GM23248 (cell line): ENCODE measurements around the gene NLRC5. TPM values are rescaled to one million over a fixed set of nuclear protein-coding genes. Genes with fewer than 3 reads are reported as not detected.

Experiments
- DNase-seq: peaks from one replicate; pipeline ENCODE4 v3.0.0-alpha.2; 2015
- H2AFZ ChIP-seq: fragments of 200-600 bp; sonication (generic); 2 replicates; pipeline ENCODE4 v1.6.1; 2016; ENCODE audit warnings: antibody characterized with exemption
- H3F3A ChIP-seq: fragments of 200-600 bp; sonication (generic); 2 replicates; pipeline ENCODE4 v1.6.1; 2016; ENCODE audit warnings: mild to moderate bottlenecking, antibody characterized with exemption, mixed run types; ENCODE audit not compliant: insufficient read depth
- H3K27ac ChIP-seq: fragments of 200-600 bp; sonication (generic); 2 replicates; pipeline ENCODE4 v1.5.1; 2016; ENCODE audit warnings: mild to moderate bottlenecking
- H3K27me3 ChIP-seq: fragments of 200-600 bp; sonication (generic); replicated peaks from 2 replicates; pipeline ENCODE4 v1.6.1; 2016; ENCODE audit warnings: mild to moderate bottlenecking; ENCODE audit not compliant: insufficient read depth
- H3K36me3 ChIP-seq: fragments of 200-600 bp; sonication (generic); 2 replicates; pipeline ENCODE4 v1.6.1; 2016; ENCODE audit warnings: low read depth, mild to moderate bottlenecking
- H3K4me1 ChIP-seq: fragments of 200-600 bp; sonication (generic); 2 replicates; pipeline ENCODE4 v1.6.1; 2016; ENCODE audit warnings: mild to moderate bottlenecking; ENCODE audit not compliant: insufficient read depth
- H3K4me2 ChIP-seq: fragments of 200-600 bp; sonication (generic); one replicate; pipeline ENCODE4 v1.6.1; 2016; ENCODE audit warnings: mild to moderate bottlenecking; ENCODE audit not compliant: unreplicated experiment
- H3K4me3 ChIP-seq: fragments of 200-600 bp; sonication (generic); 2 replicates; pipeline ENCODE4 v1.5.1; 2016; ENCODE audit warnings: mild to moderate bottlenecking
- H3K79me2 ChIP-seq: fragments of 200-600 bp; sonication (generic); 2 replicates; pipeline ENCODE4 v1.6.1; 2016; ENCODE audit warnings: mild to moderate bottlenecking; ENCODE audit not compliant: insufficient read depth
- H3K9ac ChIP-seq: fragments of 200-600 bp; sonication (generic); 2 replicates; pipeline ENCODE4 v1.6.1; 2016; ENCODE audit warnings: mild to moderate bottlenecking
- H3K9me2 ChIP-seq: fragments of 200-600 bp; sonication (generic); 2 replicates; pipeline ENCODE4 v1.6.1; 2016; ENCODE audit warnings: mixed run types, mild to moderate bottlenecking, moderate library complexity; ENCODE audit not compliant: insufficient read depth
- H3K9me3 ChIP-seq: fragments of 200-600 bp; sonication (generic); one replicate; pipeline ENCODE4 v1.6.1; 2017; ENCODE audit warnings: low read depth
- H4K20me1 ChIP-seq: fragments of 200-600 bp; sonication (generic); 2 replicates; pipeline ENCODE4 v1.6.0; 2016; ENCODE audit not compliant: insufficient read depth
- EZH2 ChIP-seq: fragments of 200-600 bp; sonication (generic); IDR thresholded peaks from 2 replicates; pipeline ENCODE4 v1.6.1; 2018; ENCODE audit warnings: antibody characterized with exemption, mild to moderate bottlenecking; ENCODE audit not compliant: insufficient read depth, poor library complexity, severe bottlenecking
- EZH2phosphoT487 ChIP-seq: fragments of 200-600 bp; sonication (generic); IDR thresholded peaks from 2 replicates; pipeline ENCODE4 v1.6.1; 2018; ENCODE audit warnings: antibody characterized with exemption, moderate library complexity, mild to moderate bottlenecking, low read depth; ENCODE audit not compliant: insufficient read depth
- WGBS, 2 experiments: methylation state at CpG; one replicate each; pipeline ENCODE4 v1.1.6; 2015 to 2017; ENCODE audit warnings: low lambda C conversion rate in 2 of 2, low coverage in 1 of 2; ENCODE audit errors: missing lambda C conversion rate in 2 of 2; 5-methylcytosine and 5-hydroxymethylcytosine counted together
- in situ Hi-C: fragments of 300-500 bp; cut with MboI; formaldehyde crosslinking; loops from 2 replicates; pipeline ENCODE4 v1.15.0; 2020
- polyA plus RNA-seq: library from polyadenylated mRNA; unstranded; fragments of >200 nt; fragmentation: Nextera tagmentation; extraction: Ambion mirVana; gene quantifications from 2 replicates; pipeline ENCODE4 v1.2.1, GENCODE V29; 2016
- total RNA-seq: library from RNA; depleted of rRNA; stranded (reverse); fragments of >200 nt; shearing (Covaris generic); gene quantifications from 2 replicates; pipeline ENCODE4 v1.2.3, GENCODE V29; 2014

Gene NLRC5
- total and polyA plus RNA-seq, 2 experiments from 2014 or later: 10.6 to 17.1 TPM

- H3K4me2 ChIP-seq: no peak overlapping the region
- H4K20me1 ChIP-seq: no peaks in the 10 kb centered on the region
- peaks cover 97% of the 10 kb centered on the region for H3K79me2 ChIP-seq
- H3F3A ChIP-seq: no peaks in the 10 kb centered on the region
- H2AFZ ChIP-seq: no peak overlapping the region
- H3K27ac ChIP-seq: no peak overlapping the region
- no peak for TF ChIP-seq EZH2
- TF ChIP-seq EZH2phosphoT487: no peak
- H3K4me1 ChIP-seq: peaks cover 23% of the 10 kb centered on the region
- no peak overlapping the region for H3K9ac ChIP-seq
- no peaks in the 10 kb centered on the region for H3K36me3 ChIP-seq
- no peak for DNase-seq
- in situ Hi-C loops: no loop called here
- H3K27me3 ChIP-seq: no peaks in the 10 kb centered on the region
- no peak overlapping the region for H3K4me3 ChIP-seq
- WGBS, 2 experiments: 89 to 92% methylated on average over 5 of the region's 5 CpGs
- no peaks in the 10 kb centered on the region for H3K9me3 ChIP-seq
- no peaks in the 10 kb centered on the region for H3K9me2 ChIP-seq
Measured at GRCh38 chr16:56994311-56994710, 5.0 kb downstream of the NLRC5 start.

GRCh38 chr16:56995136-56995805 is 5.9 kb downstream of the NLRC5 start:
- 85 to 88% methylated on average over 12 of the region's 12 CpGs for WGBS, 2 experiments
- TF ChIP-seq EZH2 (no peak), EZH2phosphoT487 (no peak)

GRCh38 chr16:56997264-56997663 is 7.9 kb downstream of the NLRC5 start:
- H3K9ac ChIP-seq: no peak overlapping the region
- 96 to 100% methylated on average over 5 of the region's 5 CpGs for WGBS, 2 experiments
- no peaks in the 10 kb centered on the region for H4K20me1 ChIP-seq
- H3K9me2 ChIP-seq: no peaks in the 10 kb centered on the region
- H3K4me2 ChIP-seq: no peak overlapping the region
- H3K79me2 ChIP-seq: peaks cover 95% of the 10 kb centered on the region
- in situ Hi-C loops: no loop called here
- no peaks in the 10 kb centered on the region; the same call in 1 of the 2 replicates for H3F3A ChIP-seq
- no peak for DNase-seq
- no peaks in the 10 kb centered on the region for H3K36me3 ChIP-seq
- TF ChIP-seq EZH2phosphoT487: no peak
- no peak for TF ChIP-seq EZH2
- no peak overlapping the region for H2AFZ ChIP-seq
- H3K4me1 ChIP-seq: peaks cover 31% of the 10 kb centered on the region
- no peak overlapping the region for H3K4me3 ChIP-seq
- H3K27me3 ChIP-seq: no peaks in the 10 kb centered on the region
- H3K9me3 ChIP-seq: no peaks in the 10 kb centered on the region
- H3K27ac ChIP-seq: no peak overlapping the region

More at GRCh38 chr16:56995136-56995805, 5.9 kb downstream of the NLRC5 start:
- no peak overlapping the region for H3K9ac ChIP-seq
- peaks cover 98% of the 10 kb centered on the region for H3K79me2 ChIP-seq
- no peak overlapping the region for H3K4me3 ChIP-seq
- H3K9me3 ChIP-seq: no peaks in the 10 kb centered on the region
- in situ Hi-C loops: no loop called here
- no peaks in the 10 kb centered on the region for H3K36me3 ChIP-seq
- H3K27me3 ChIP-seq: no peaks in the 10 kb centered on the region
- peaks cover 30% of the 10 kb centered on the region for H3K4me1 ChIP-seq
- no peaks in the 10 kb centered on the region for H3K9me2 ChIP-seq
- H4K20me1 ChIP-seq: no peaks in the 10 kb centered on the region
- no peak overlapping the region for H2AFZ ChIP-seq
- no peak for DNase-seq
- H3F3A ChIP-seq: no peaks in the 10 kb centered on the region; the same call in 1 of the 2 replicates
- no peak overlapping the region for H3K4me2 ChIP-seq
- H3K27ac ChIP-seq: no peak overlapping the region

GRCh38 chr16:56997931-56998330 is 8.6 kb downstream of the NLRC5 start:
- no peaks in the 10 kb centered on the region for H4K20me1 ChIP-seq
- peaks cover 95% of the 10 kb centered on the region for H3K79me2 ChIP-seq
- H3K4me1 ChIP-seq: peaks cover 31% of the 10 kb centered on the region
- no peaks in the 10 kb centered on the region; the same call in 1 of the 2 replicates for H3F3A ChIP-seq
- TF ChIP-seq EZH2 (no peak), EZH2phosphoT487 (no peak)
- H3K27ac ChIP-seq: no peak overlapping the region
- 88 to 93% methylated on average over 3 of the region's 3 CpGs for WGBS, 2 experiments
- no peaks in the 10 kb centered on the region for H3K9me3 ChIP-seq
- H3K9ac ChIP-seq: no peak overlapping the region
- H3K9me2 ChIP-seq: no peaks in the 10 kb centered on the region
- no peaks in the 10 kb centered on the region for H3K27me3 ChIP-seq
- no peak overlapping the region for H3K4me2 ChIP-seq
- in situ Hi-C loops: no loop called here
- no peak for DNase-seq
- H3K4me3 ChIP-seq: no peak overlapping the region
- no peaks in the 10 kb centered on the region for H3K36me3 ChIP-seq
- H2AFZ ChIP-seq: no peak overlapping the region
